A673 (cell line): ENCODE data around the gene RNF123.

Source experiments
- EZH2 ChIP-seq: fragments of 200-600 bp; sonication (generic); IDR thresholded peaks from 2 replicates; pipeline ENCODE4 v1.6.1; 2017; ENCODE audit warnings: borderline replicate concordance, low read depth, mild to moderate bottlenecking, mixed read lengths, antibody characterized with exemption, low read length; ENCODE audit not compliant: poor library complexity, severe bottlenecking
- TF ChIP-seq, protein P1 (sequence below): fragments of 300-800, 200-600 bp; sonication (generic); conservative IDR thresholded peaks from 2 replicates; pipeline ENCODE4 v1.5.1; 2017; ENCODE audit warnings: low read depth, mild to moderate bottlenecking, antibody characterized with exemption, low read length, moderate library complexity, mixed read lengths

DNA sequence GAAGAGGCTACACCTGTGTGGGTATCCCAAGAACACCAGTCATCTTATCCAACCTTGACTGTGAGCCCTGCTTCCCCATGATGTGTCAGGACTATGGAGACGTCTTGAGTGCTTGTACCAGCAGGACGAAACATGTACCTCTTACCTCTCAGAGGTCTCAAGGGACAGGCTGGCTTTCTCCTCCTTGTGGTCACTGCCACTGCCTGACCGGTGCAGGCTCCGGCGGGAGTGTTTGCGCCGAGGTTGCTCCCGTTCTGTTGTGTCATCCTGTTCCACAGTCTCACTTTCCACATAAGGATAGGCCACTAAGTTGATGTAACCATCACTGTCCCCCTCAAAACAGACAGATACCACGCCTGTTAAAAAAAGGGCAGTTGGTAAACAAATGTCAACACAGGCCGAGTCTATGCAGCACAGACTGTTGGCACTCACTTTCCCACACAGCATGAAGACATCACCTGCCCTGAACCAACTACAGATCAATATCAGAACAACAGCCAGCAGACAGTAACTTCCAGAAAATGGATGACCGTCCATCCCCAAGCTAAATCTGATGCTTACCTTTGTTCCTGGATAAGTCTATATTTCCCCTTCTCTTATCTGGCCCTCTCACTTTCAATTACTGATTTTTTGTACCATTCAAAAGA lies 48.8 kb downstream of the RNF123 start:
- TF ChIP-seq, protein P1, sequence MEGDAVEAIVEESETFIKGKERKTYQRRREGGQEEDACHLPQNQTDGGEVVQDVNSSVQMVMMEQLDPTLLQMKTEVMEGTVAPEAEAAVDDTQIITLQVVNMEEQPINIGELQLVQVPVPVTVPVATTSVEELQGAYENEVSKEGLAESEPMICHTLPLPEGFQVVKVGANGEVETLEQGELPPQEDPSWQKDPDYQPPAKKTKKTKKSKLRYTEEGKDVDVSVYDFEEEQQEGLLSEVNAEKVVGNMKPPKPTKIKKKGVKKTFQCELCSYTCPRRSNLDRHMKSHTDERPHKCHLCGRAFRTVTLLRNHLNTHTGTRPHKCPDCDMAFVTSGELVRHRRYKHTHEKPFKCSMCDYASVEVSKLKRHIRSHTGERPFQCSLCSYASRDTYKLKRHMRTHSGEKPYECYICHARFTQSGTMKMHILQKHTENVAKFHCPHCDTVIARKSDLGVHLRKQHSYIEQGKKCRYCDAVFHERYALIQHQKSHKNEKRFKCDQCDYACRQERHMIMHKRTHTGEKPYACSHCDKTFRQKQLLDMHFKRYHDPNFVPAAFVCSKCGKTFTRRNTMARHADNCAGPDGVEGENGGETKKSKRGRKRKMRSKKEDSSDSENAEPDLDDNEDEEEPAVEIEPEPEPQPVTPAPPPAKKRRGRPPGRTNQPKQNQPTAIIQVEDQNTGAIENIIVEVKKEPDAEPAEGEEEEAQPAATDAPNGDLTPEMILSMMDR, result no peak
- TF ChIP-seq EZH2, result no peak
